Globus pallidus (tissue), 1 donor: ENCODE data around the gene GGT5.
A peak's percentile ranks its signal among the peaks of the same experiment; 100 is the strongest.
"Not testable (repeated sequence)": the region's sequence is repeated elsewhere in the genome, so short reads cannot be mapped to it uniquely, and the experiment has no call there.

Experiments used
- DNase-seq: peaks from one replicate; pipeline ENCODE4 v3.0.0-alpha.2; 2015; ENCODE audit warnings: low spot score

The GGT5 gene, protein sequence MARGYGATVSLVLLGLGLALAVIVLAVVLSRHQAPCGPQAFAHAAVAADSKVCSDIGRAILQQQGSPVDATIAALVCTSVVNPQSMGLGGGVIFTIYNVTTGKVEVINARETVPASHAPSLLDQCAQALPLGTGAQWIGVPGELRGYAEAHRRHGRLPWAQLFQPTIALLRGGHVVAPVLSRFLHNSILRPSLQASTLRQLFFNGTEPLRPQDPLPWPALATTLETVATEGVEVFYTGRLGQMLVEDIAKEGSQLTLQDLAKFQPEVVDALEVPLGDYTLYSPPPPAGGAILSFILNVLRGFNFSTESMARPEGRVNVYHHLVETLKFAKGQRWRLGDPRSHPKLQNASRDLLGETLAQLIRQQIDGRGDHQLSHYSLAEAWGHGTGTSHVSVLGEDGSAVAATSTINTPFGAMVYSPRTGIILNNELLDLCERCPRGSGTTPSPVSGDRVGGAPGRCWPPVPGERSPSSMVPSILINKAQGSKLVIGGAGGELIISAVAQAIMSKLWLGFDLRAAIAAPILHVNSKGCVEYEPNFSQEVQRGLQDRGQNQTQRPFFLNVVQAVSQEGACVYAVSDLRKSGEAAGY

DNA sequence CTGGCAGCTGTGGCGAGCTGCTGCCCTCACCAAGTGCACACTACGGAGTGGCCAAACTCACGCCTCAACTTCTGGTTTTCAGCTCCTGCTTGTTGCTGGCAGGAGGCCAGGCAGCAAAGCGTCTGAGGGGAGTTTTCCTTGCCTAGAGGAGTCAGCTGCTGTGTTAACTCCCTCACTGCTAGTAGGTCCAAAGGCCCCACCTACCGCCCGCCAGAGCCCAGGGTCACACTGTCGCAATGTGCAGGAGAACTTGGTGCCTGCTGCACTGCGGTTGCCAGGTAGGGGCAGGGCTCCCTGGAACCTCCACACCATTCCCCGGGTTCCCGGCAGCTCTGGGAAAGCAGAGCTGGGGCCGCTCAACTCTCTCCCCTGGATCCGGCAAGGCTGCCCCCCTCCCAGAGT is at the start of gene GGT5:
GGT5 (minus strand) TSS at position 53 of the 402 bp plus-strand sequence. CDS start 357 bp downstream, outside the sequence.
- DNase-seq = not testable (repeated sequence)

DNA sequence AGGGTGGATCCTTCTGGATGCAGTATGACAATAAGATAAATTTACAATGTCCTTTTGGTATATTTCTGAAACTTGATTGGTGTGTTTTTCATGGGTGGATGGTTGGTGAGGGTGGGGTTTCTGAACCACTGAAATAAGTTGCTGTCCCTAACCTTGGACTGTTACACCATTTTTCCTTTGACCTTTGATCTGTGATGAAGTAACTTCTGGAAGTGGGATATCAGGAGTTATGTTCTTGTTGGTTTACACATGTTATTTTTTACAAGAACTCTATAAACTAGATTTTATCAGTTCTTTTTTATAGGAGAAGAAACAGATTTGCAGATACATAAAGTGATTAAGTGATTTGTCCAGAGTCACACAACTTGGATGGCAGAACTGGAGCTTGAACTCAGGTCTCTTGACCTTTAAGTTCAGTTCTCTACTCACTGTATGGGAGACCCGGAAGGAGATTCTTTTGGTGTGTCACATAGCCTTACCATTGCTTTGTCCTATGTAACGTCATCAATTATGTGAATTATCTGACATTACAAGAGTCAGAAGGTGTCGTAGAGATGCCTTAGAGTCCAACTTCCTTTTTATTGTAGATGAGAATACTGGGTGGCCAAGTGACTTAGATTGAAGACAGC is 47.4 kb upstream of the GGT5 start:
- not testable (repeated sequence) for DNase-seq

DNA sequence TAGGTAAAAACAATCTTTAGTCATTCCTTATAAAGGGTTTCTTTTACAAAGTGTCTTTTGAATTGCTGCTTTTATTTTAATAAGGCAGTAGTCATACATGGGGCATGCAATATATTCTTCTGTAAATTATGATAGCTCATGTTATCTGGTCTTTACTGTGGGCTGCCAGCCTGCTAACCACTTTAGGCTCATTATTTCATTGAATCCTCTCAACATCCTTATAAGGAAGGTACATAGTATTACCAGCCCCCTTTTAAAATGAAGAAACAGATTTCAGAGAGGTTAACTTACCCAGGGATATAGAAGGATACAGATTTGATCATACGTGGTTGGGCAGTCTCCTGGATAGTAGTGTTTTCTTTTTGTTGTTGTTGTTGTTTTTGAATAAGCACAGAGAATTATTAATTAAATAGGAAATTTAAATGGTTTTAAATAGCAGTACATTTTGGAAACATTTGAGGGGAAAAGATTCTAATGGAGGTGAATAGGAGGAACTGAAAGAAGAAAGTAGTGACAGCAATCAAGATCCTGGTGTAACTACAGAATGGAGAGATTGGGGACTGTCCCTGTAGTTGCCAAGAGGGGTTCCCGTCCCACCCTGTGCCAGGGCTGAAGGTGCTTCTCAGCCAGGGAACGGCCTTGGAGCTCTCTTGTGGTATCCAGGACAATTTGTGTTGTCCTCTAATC is 46.8 kb upstream of the GGT5 start:
- DNase-seq = no peak

DNA sequence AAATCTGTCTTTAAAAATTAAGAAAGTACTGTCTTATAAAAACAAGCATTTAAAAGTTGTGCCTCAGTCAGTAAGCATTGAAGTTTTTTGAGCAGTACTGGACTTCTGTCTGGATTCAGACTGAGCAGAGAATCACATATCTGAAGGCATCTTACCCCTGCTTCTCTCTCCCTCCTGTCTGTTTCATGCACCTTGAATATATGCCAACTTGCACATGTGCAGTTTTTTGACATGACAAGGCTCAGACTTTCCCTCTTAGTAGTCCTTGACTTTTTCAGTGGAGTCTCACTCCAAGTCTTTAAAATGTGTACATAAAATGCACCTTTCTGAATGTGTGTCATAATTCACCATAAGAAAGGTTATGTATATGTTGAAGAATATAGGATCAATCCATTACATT is 45.6 kb upstream of the GGT5 start:
- DNase-seq = no peak

DNA sequence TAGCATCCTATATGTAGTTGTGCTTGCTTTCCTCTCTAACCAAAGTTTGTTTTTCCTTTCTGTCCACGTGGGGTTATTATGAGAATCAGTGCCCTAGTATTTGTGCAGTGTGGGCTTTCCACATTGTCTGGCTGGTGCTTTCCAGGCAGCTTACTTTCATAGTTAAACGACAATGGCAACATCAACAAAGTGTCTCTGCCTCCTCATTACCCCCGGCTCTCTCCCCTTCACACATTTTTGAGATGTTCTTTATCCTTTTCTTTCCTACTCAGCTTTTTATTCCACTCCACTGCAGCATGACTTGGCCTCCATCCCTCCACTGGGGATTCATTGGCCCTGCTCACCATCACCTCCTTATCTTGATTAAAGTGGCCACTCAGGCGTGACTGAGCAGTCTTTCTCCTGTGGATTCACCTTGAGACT is 44.9 kb upstream of the GGT5 start:
- DNase-seq = no peak

DNA sequence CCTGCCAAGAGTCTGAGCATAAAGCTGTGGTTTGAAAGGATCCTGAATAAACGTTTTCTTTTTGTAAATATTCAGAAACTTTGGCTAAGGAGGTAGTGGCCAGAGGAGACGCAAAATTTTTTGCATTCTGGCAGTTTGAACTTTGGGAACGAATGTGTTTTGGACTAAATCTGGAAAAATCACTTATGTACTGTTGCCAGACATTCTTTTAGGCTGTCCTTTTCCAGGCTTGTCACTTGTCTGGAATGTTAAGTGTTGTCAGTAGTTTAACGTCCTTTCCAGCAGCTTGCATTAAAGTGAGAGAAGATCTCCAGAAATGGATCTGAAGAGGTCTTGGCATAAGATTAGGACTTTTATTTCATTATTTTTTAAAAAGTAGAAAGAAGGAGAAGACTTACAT is 44.2 kb upstream of the GGT5 start:
- peak; percentile 34 for DNase-seq

DNA sequence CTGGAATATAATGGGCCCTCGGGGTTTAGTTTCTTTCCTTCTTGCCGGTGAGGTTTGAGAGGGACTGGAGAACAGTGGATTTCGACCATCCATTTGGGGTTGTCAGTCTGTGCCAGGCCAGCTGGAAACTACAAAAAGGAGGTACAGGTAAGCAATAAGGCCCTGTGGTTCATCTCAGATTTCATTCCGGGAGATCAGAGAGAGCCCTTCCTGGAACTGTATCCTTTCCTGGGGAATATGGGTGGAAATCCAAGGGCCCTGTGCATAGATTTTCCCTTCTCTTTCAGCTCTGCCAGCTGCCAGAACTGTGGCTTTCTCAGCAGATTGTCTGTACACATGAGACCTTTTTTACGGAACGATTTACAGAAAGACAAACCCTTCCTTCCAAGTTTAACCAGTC is 42.9 kb upstream of the GGT5 start:
- DNase-seq = not testable (repeated sequence)

DNA sequence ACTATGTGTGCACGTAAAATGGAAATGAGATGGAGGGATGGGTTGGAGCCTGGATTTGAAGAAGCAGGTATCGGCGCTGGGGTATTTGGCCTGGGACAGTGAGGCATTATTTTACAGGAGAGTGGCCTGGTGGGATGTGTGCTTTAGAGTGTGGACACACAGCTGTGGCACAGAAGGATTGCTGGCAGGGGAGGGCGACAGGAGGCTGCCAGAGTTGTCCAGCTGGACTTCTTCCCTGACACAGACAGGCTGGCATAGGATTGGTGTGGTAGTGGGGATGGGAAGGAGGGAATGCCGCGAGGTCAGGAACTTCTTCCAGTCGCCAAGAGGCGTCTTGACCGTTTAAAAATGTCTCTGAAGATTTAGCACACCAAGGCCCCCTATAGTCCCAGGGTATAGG is 42.3 kb upstream of the GGT5 start:
- not testable (repeated sequence) for DNase-seq

DNA sequence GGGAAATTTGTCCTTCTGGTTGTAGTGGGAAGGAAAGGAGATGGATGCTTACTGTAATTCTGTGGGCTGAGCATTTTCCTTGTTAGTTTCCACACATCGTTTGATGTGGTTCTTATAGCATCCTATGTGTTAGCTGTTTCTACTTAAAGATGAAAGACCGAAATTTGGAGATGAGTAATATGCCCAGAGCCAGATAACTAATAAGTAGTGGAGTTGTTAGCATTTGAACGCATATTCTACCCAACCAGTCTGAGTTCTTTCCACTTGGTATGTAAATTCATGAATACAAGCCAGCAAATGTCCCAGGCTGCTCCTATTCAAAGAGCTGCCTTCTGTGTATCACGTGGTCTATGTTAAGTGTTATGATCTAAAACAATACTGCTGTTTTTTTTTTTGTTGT is 40.4 kb upstream of the GGT5 start:
- no peak for DNase-seq

DNA sequence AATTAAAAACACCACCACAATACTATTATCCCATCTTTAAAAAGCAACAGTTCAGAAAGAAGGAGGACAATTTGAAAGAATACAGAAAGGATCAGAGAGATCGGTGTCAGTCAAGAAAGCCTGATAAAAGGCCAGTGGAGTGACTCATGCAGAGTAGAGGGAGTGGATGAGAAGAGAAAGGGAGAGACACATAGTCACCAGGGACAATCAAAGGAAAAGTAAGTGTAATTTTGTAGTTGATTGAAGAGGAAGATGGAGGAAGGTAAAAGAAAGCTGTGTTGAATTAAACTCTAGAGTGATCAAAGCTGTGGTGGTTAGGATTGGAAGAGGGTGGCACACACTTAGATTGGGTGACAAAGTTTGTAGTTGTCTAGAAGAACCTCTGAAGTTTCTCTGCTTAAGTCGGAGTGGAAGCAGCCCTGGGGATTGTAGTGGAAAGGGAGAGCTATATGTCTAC is 39.9 kb upstream of the GGT5 start:
- DNase-seq = no peak

DNA sequence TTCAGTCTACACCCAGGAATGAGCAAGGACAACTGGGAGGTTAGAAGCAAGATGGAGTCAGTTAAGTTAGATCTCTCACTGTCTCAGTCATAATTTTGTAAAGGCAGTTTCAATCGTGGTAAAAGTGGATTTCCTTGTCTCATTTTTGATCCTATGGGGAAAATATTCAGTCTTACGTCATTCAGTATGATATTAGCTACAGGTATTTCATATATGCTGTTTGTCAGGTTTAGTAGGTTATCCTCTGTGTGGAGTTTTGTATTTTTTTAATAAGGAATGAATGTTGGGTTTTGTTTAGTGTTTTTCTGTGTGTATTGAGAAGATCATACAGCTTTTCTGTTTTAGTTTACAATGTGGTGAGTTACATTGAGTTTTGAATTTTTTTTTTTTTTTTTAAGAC is 37.5 kb upstream of the GGT5 start:
- DNase-seq = no peak

DNA sequence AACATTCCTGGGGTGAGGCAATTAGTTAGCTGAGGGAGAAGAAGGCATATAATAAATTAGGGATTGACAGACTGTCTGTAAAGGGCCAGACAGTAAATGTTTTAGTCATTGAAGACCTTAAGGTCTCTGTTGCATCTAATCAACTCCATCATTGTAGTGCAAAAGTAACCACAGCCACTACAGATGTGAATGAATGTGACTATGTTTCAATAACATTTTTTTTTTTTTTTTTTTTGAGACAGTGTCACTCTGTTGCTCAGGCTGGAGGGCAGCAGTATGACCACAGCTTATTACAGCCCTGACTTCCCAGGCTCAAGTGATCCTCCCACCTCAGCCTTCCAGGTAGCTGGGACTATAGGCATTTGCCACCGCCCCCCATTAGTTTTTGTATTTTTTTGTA is 35.5 kb upstream of the GGT5 start:
- not testable (repeated sequence) for DNase-seq

DNA sequence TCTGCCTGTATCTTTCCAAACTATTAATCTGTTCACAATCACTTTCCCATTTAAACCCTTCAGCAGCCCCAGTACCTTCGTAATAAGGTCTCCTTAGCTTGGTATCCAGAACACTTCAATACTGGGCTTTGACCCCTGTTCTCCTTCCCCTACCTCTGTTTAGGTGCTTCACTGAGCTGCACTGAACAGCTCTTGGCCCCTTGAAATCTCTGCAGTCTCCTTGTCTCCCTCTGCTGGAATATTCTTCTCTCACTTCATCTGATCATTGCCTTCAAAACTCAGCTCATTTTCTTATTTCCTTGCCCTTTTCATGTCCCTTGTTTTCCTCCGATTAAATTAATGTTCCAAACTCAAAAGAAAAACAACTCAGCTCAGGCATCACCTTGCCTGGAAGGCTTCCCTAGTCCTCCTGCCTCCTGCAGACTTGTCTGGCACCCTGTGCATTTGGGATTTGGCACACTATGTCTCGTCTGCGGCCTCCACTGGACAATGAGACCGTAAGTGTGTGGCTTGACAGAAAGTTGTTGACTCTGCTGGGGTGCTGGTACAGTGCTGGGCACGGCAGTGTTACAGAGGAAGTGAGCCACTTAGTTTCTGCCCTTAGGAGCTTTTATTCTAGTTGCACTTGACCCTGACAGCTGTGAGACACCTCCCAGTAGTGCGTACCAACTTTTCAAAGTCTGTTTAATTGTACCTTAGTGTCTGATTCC is 30.0 kb upstream of the GGT5 start:
- not testable (repeated sequence) for DNase-seq

DNA sequence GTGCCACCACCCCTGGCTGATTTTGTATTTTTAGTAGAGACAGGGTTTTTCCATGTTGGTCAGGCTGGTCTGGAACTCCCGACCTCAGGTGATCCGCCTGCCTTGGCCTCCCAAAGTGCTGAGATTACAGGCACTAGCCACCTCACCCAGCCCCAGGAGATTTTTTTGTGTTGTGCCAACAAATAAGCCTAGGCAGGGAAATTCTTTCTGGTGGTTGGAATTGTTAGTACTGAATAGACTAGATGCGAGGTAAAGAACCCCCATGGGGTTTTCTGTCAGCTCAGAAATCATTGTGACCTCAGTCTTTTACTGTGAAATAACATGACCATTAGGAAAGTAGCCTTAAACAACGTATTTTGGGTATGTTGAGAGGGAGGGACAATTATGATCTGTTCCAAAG is 29.0 kb upstream of the GGT5 start:
- DNase-seq = not testable (repeated sequence)

DNA sequence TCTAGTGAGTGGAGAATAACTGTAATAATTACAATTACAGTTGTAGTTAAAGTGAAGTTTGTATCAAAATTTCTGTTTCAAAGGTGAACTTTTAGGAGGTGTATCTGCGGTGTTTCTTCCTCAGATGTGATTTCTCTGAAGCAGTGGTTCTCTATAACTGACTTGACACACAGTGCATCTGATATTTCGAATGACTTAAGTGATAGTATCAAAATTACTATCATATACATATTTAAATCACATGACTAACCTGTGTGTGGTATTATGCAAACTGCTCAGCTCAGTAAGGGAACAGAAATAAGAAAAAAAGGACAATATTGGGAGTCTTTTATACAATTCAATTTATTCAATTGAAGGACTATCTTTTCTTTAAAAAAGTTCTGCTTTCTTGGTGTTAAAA is 28.1 kb upstream of the GGT5 start:
- DNase-seq = not testable (repeated sequence)

DNA sequence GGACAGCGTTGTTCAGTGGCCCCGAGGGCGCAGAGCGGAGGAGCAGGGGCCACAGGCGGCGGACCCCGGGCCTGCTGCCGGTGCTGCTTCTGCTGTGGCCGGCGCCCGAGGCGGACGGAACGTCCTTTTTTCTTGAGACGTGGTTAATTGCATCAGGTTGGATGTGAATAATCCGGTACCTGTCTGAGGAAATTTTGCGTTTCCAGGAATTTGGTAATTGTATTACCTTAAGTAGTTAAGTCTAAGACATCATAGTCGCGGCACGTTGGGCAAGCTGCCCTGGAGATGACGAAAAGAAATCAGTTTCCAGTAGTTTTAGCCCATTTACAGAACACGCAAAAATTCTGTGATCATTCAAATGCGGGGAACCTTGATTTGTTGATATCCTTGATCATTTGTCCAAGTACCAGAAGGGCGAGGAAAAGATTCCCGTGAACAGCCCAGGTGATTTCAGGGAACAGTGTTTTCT is 26.5 kb upstream of the GGT5 start:
- DNase-seq = no peak

DNA sequence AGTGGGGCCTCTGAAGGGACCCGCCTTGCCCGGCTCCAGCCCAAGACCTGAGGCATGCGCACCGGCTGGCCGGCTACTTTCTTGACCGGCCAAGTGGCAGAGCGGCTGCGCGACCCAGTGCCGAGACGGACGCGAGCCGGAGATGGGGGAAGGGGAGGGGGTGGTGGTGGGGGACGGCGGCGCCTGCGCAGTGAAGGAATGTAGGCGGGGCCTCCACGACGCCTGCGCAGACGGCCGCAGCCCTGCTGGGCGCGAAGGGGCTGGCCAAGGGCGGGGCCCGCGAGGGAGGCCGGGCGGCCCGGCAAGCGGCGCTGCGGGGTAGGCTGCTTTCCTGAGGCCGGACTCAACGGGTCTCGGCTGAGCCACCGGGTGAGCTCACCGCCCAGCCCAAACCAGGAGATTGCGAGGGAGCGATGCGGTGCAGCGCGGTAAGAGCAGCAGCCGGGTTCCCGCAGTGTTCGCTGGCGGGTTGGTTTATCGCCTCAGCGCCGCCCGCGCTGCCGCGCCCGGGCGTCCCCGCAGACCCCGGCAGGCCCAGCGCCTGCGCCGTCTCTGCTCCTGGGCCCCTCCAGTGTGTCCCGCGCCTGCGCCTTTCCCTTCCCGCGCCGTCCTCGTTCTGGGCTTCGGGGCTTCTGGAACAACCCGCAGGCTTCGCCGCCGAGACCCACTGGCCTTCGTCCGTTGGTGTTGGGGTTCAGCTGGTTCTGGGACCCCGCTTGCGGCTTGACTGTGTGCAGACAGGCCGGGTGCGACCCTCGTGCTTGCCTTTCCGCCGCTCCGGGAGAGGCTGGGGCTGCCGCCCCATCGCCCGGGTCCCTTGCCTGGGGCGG is 25.9 kb upstream of the GGT5 start, which contains the start of gene SPECC1L:
SPECC1L (plus strand) TSS at position 276 of the 830 bp plus-strand sequence. CDS start 31,401 bp downstream, outside the sequence.
- peak; percentile 92 for DNase-seq

DNA sequence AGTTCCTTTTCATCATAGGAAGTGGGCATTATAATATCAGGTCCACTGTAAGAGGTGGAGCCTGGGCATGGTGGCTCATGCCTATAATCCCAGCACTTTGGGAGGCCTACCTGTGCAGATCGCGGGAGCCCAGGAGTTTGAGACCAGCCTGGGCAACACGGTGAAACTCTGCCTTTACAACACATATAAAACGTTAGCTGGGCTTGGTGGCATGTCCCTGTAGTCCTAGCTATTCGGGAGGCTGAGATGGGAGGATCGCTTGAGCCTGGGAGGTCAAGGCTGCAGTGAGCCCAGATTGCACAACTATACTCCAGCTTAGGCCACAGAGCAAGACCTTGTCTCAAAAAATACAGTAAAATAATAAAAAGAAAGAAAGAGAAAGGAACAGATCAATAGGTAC is 21.6 kb upstream of the GGT5 start:
- DNase-seq = not testable (repeated sequence)

DNA sequence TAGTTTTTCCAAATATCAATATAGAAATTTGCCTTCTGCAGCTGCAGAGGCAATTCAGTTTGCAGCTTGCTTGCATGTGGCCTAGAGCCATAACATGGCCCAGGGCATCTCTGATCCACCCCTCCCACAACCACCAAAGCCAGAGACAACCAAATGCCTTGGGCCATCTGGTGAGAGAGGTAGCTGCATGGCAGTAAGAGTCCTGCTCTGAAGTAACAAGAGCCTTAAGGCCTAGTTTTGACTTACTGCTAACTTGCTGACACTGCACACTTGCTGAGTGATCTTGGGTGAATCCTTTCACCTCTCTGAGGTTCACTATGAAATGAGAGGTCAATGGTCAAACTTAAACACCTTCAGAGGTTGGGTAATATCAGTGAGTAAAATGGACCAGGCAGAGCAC is 20.9 kb upstream of the GGT5 start:
- DNase-seq = no peak

DNA sequence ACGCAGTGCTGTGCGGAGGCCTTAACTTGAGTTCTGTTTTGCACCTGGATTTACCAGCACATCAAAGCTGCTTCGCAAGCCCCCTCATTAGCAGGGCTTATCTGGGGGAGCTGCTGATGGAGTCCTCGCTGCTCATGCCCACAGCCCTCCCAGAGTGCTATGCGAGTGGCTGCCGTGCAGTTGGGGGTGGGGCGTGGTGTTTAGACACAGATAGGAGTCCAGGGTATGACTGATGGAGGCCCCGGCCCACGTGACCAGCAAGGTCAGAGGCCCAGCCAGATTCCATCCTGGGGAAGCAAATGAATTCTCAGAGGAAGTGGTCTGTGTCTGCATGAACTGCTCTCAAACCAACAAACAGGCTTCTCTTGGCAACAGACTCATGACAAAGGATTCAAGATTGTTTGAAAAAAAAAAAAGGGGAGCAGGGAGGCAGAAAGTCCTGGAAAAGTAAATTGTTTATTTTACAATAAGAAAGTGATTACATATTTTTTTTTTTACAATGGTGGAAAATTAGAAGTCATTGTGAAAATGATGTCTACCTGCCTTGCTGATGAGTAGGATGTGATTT is 19.5 kb upstream of the GGT5 start:
- not testable (repeated sequence) for DNase-seq
